Mesenchymal stem cell (in vitro differentiated cells and primary cell): ENCODE measurements around the gene SERPINB8.

Experiments used
- DNase-seq: peaks from one replicate; pipeline ENCODE4 v3.0.0-alpha.2; 2013
- H2AFZ ChIP-seq: one replicate; pipeline ENCODE4 v1.6.1; 2013; ENCODE audit warnings: low read depth, mild to moderate bottlenecking, control low read depth, inconsistent platforms, low read length, moderate library complexity
- H2AK5ac ChIP-seq: 2 replicates; pipeline ENCODE4 v1.6.1; 2013; ENCODE audit warnings: low read length, moderate library complexity, mild to moderate bottlenecking, inconsistent platforms; ENCODE audit not compliant: severe bottlenecking
- H2BK120ac ChIP-seq: one replicate; pipeline ENCODE4 v1.6.1; 2013; ENCODE audit warnings: low read depth, mild to moderate bottlenecking, inconsistent platforms, low read length, moderate library complexity
- H2BK12ac ChIP-seq, 2 experiments: one replicate each; pipeline ENCODE4 v1.6.1; 2013; ENCODE audit warnings: inconsistent platforms in 2 of 2, low read length in 2 of 2, mild to moderate bottlenecking in 2 of 2, moderate library complexity in 2 of 2, control low read depth in 1 of 2
- H2BK15ac ChIP-seq: one replicate; pipeline ENCODE4 v1.6.1; 2013; ENCODE audit warnings: mild to moderate bottlenecking, low read depth, inconsistent platforms; ENCODE audit not compliant: poor library complexity, severe bottlenecking
- H2BK5ac ChIP-seq: 2 replicates; pipeline ENCODE4 v1.6.1; 2013; ENCODE audit warnings: low read depth, mild to moderate bottlenecking, low read length, control low read depth, inconsistent platforms; ENCODE audit not compliant: poor library complexity, severe bottlenecking
- H3K14ac ChIP-seq, 2 experiments: one replicate each; pipeline ENCODE4 v1.6.1; 2013; ENCODE audit warnings: inconsistent platforms in 2 of 2, low read length in 2 of 2, control low read depth in 1 of 2, mild to moderate bottlenecking in 1 of 2, moderate library complexity in 1 of 2
- H3K18ac ChIP-seq, 2 experiments: one replicate each; pipeline ENCODE4 v1.6.1; 2013; ENCODE audit warnings: inconsistent platforms in 2 of 2, low read length in 2 of 2, control low read depth in 1 of 2, low read depth in 1 of 2, mild to moderate bottlenecking in 1 of 2
- H3K23ac ChIP-seq, 2 experiments: one replicate each; pipeline ENCODE4 v1.6.1; 2013; ENCODE audit warnings: inconsistent platforms in 2 of 2, low read length in 2 of 2, mild to moderate bottlenecking in 2 of 2, moderate library complexity in 2 of 2, control low read depth in 1 of 2
- H3K27ac ChIP-seq: 2 replicates; pipeline ENCODE4 v1.5.1; 2013; ENCODE audit warnings: mild to moderate bottlenecking, moderate library complexity, low read length, control low read depth, inconsistent platforms; ENCODE audit not compliant: poor library complexity, severe bottlenecking
- H3K27me3 ChIP-seq, 2 experiments: 2 replicates each; pipeline versions ENCODE4 v1.6.1 to v1.7.0; 2013; ENCODE audit warnings: low read length in 2 of 2, mild to moderate bottlenecking in 2 of 2, moderate library complexity in 2 of 2, control low read depth in 1 of 2, inconsistent platforms in 1 of 2; ENCODE audit not compliant: control insufficient read depth in 1 of 2, insufficient read depth in 1 of 2
- H3K36me3 ChIP-seq, 2 experiments: 2 replicates each; pipeline versions ENCODE4 v1.6.1 to v1.7.0; 2013; ENCODE audit warnings: low read length in 2 of 2, control low read depth in 1 of 2, inconsistent platforms in 1 of 2, low read depth in 1 of 2, mild to moderate bottlenecking in 1 of 2; ENCODE audit not compliant: insufficient read depth in 2 of 2, control insufficient read depth in 1 of 2
- H3K4ac ChIP-seq, 2 experiments: one replicate each; pipeline ENCODE4 v1.6.1; 2013; ENCODE audit warnings: inconsistent platforms in 2 of 2, low read length in 2 of 2, mild to moderate bottlenecking in 2 of 2, moderate library complexity in 2 of 2, control low read depth in 1 of 2, low read depth in 1 of 2
- H3K4me1 ChIP-seq: 2 replicates; pipeline ENCODE4 v1.6.1; 2013; ENCODE audit warnings: low read depth, low read length, control low read depth; ENCODE audit not compliant: control insufficient read depth, insufficient read depth
- H3K4me2 ChIP-seq: 2 replicates; pipeline ENCODE4 v1.6.1; 2013; ENCODE audit warnings: low read length, mild to moderate bottlenecking, inconsistent platforms; ENCODE audit not compliant: poor library complexity, severe bottlenecking
- H3K4me3 ChIP-seq, 2 experiments: 2 replicates each; pipeline versions ENCODE4 v1.5.1 to v1.7.0; 2013; ENCODE audit warnings: low read length in 2 of 2, mild to moderate bottlenecking in 2 of 2, control low read depth in 1 of 2, low read depth in 1 of 2; ENCODE audit not compliant: insufficient read depth in 1 of 2
- H3K79me1 ChIP-seq: replicated peaks from 2 replicates; pipeline ENCODE4 v1.6.1; 2013; ENCODE audit warnings: mild to moderate bottlenecking, control low read depth, low read length, inconsistent platforms; ENCODE audit not compliant: poor library complexity, severe bottlenecking
- H3K9ac ChIP-seq: 2 replicates; pipeline ENCODE4 v1.7.0; 2013; ENCODE audit warnings: mild to moderate bottlenecking, low read length, moderate library complexity
- H3K9me3 ChIP-seq: 2 replicates; pipeline ENCODE4 v1.7.0; 2013; ENCODE audit warnings: mild to moderate bottlenecking, low read length; ENCODE audit not compliant: control insufficient read depth
- H4K8ac ChIP-seq: one replicate; pipeline ENCODE4 v1.6.1; 2013; ENCODE audit warnings: inconsistent platforms, mild to moderate bottlenecking, low read length, moderate library complexity
- H4K91ac ChIP-seq: one replicate; pipeline ENCODE4 v1.6.1; 2013; ENCODE audit warnings: mild to moderate bottlenecking, low read length, inconsistent platforms
- WGBS: methylation state at CpG from one replicate; pipeline ENCODE4 v1.1.7; 2013; ENCODE audit warnings: mixed read lengths; 5-methylcytosine and 5-hydroxymethylcytosine counted together

SERPINB8 gene

GRCh38 chr18:63997041-63997440 is 27.2 kb downstream of the SERPINB8 start:
- Histone ChIP-seq H3K4ac (no peak overlapping the region), H3K4me3 (no peak overlapping the region), H3K14ac (no peak overlapping the region), H3K79me1 (no peaks in the 10 kb centered on the region), H2BK120ac (no peak overlapping the region), H3K4me1 (no peaks in the 10 kb centered on the region), H2BK12ac (no peak overlapping the region), H3K23ac (no peak overlapping the region), H2AK5ac (no peak overlapping the region), H3K4me2 (no peak overlapping the region), H3K9me3 (no peaks in the 10 kb centered on the region), H3K18ac (no peak overlapping the region), H3K27ac (no peak overlapping the region), H3K36me3 (peaks cover 0 to 3% of the 10 kb centered on the region in 2 experiments), H3K9ac (no peak overlapping the region), H3K27me3 (no peaks in the 10 kb centered on the region), H2BK5ac (no peak overlapping the region), H4K91ac (no peak overlapping the region), H2BK15ac (no peak overlapping the region), H4K8ac (no peak overlapping the region), H2AFZ (no peak overlapping the region)
- DNase-seq: no peak
- WGBS: 95% methylated on average over 4 of the region's 4 CpGs

GRCh38 chr18:63997606-63998005 is 27.7 kb downstream of the SERPINB8 start:
- H2BK15ac ChIP-seq: no peak overlapping the region
- no peak overlapping the region for H3K27ac ChIP-seq
- H3K79me1 ChIP-seq: no peaks in the 10 kb centered on the region
- H3K27me3 ChIP-seq: no peaks in the 10 kb centered on the region
- H2BK5ac ChIP-seq: no peak overlapping the region
- no peak overlapping the region for H3K4me2 ChIP-seq
- no peak overlapping the region for H2BK12ac ChIP-seq
- 87% methylated on average over 2 of the region's 2 CpGs for WGBS
- no peak overlapping the region for H2BK120ac ChIP-seq
- H3K23ac ChIP-seq: no peak overlapping the region
- no peak overlapping the region for H3K9ac ChIP-seq
- no peak overlapping the region for H4K8ac ChIP-seq
- H3K14ac ChIP-seq: no peak overlapping the region
- H4K91ac ChIP-seq: no peak overlapping the region
- H3K4me1 ChIP-seq: no peaks in the 10 kb centered on the region
- DNase-seq: no peak
- no peak overlapping the region for H3K4me3 ChIP-seq
- no peak overlapping the region for H3K4ac ChIP-seq
- no peak overlapping the region for H2AFZ ChIP-seq
- no peak overlapping the region for H3K18ac ChIP-seq
- no peak overlapping the region for H2AK5ac ChIP-seq
- H3K9me3 ChIP-seq: no peaks in the 10 kb centered on the region
- peaks cover 0 to 3% of the 10 kb centered on the region in 2 experiments for H3K36me3 ChIP-seq

GRCh38 chr18:63999871-64000270 is 30.0 kb downstream of the SERPINB8 start:
- H3K4me3 ChIP-seq: no peak overlapping the region
- H2BK15ac ChIP-seq: no peak overlapping the region
- H2BK120ac ChIP-seq: no peak overlapping the region
- no peak overlapping the region for H2BK12ac ChIP-seq
- no peak for DNase-seq
- H3K18ac ChIP-seq: no peak overlapping the region
- H3K79me1 ChIP-seq: no peaks in the 10 kb centered on the region
- no peak overlapping the region for H3K14ac ChIP-seq
- no peaks in the 10 kb centered on the region for H3K36me3 ChIP-seq
- H2AK5ac ChIP-seq: no peak overlapping the region
- H3K4ac ChIP-seq: no peak overlapping the region
- 88% methylated on average over 2 of the region's 2 CpGs for WGBS
- H4K91ac ChIP-seq: no peak overlapping the region
- H3K27me3 ChIP-seq: no peaks in the 10 kb centered on the region
- H3K9ac ChIP-seq: no peak overlapping the region
- H2BK5ac ChIP-seq: no peak overlapping the region
- no peak overlapping the region for H3K27ac ChIP-seq
- H3K4me2 ChIP-seq: no peak overlapping the region
- H3K9me3 ChIP-seq: no peaks in the 10 kb centered on the region
- no peak overlapping the region for H2AFZ ChIP-seq
- no peaks in the 10 kb centered on the region for H3K4me1 ChIP-seq
- H3K23ac ChIP-seq: no peak overlapping the region
- H4K8ac ChIP-seq: no peak overlapping the region

- H3K27me3 ChIP-seq: no peaks in the 10 kb centered on the region
- H3K27ac ChIP-seq: no peak overlapping the region
- no peak overlapping the region for H3K4ac ChIP-seq
- no peak overlapping the region for H2BK12ac ChIP-seq
- no peak overlapping the region for H4K91ac ChIP-seq
- no peak overlapping the region for H3K14ac ChIP-seq
- no peak overlapping the region for H3K23ac ChIP-seq
- no peak overlapping the region for H2AFZ ChIP-seq
- H3K79me1 ChIP-seq: no peaks in the 10 kb centered on the region
- no peak overlapping the region for H3K18ac ChIP-seq
- no peaks in the 10 kb centered on the region for H3K36me3 ChIP-seq
- H3K4me1 ChIP-seq: no peaks in the 10 kb centered on the region
- H3K4me3 ChIP-seq: no peak overlapping the region
- DNase-seq: no peak
- WGBS: 93% methylated on average over 40 of the region's 41 CpGs
- H2BK5ac ChIP-seq: no peak overlapping the region
- no peak overlapping the region for H2BK15ac ChIP-seq
- H2AK5ac ChIP-seq: no peak overlapping the region
- H2BK120ac ChIP-seq: no peak overlapping the region
- H3K4me2 ChIP-seq: no peak overlapping the region
- H3K9me3 ChIP-seq: peaks cover 5% of the 10 kb centered on the region
- H3K9ac ChIP-seq: no peak overlapping the region
- H4K8ac ChIP-seq: no peak overlapping the region
Observed at GRCh38 chr18:64002581-64002980, 32.7 kb downstream of the SERPINB8 start.
